HEK293T (cell line): ENCODE measurements around the gene OPRM1.

Source experiments
- BHLHE40 ChIP-seq: fragments of 450-650 bp; IDR thresholded peaks from 2 replicates; pipeline ENCODE4 v1.6.1; 2016; ENCODE audit warnings: mild to moderate bottlenecking, moderate library complexity, borderline replicate concordance
- ELF4 ChIP-seq: fragments of 450-650 bp; IDR thresholded peaks from 2 replicates; pipeline ENCODE4 v1.6.1; 2017; ENCODE audit warnings: antibody characterized with exemption
- FOXA1 ChIP-seq: fragments of 450-650 bp; IDR thresholded peaks from 2 replicates; pipeline ENCODE4 v1.6.1; 2016; ENCODE audit warnings: mild to moderate bottlenecking
- PKNOX1 ChIP-seq: fragments of 450-650 bp; IDR thresholded peaks from 2 replicates; pipeline ENCODE4 v1.6.1; 2016
- SP1 ChIP-seq: fragments of 450-650 bp; IDR thresholded peaks from 2 replicates; pipeline ENCODE4 v1.6.1; 2017
- SUZ12 ChIP-seq: fragments of 450-650 bp; IDR thresholded peaks from 2 replicates; pipeline ENCODE4 v1.6.1; 2016; ENCODE audit warnings: mild to moderate bottlenecking
- TARDBP ChIP-seq: fragments of 450-650 bp; IDR thresholded peaks from 2 replicates; pipeline ENCODE4 v1.6.1; 2016
- ZNF384 ChIP-seq: fragments of 450-650 bp; IDR thresholded peaks from 2 replicates; pipeline ENCODE4 v1.6.1; 2016

GRCh38 chr6:154053141-154053540, 14.1 kb downstream of the OPRM1 start:
- TF ChIP-seq BHLHE40 = no peak
- TF ChIP-seq ZNF384 = no peak
- TF ChIP-seq SUZ12 = no peak
- no peak for TF ChIP-seq SP1
- TF ChIP-seq TARDBP = no peak
- no peak for TF ChIP-seq PKNOX1
- no peak for TF ChIP-seq FOXA1
- no peak for TF ChIP-seq ELF4
